Heart left ventricle (tissue), 16 donors: ENCODE measurements around the gene UVRAG. TPM values are rescaled to one million over a fixed set of nuclear protein-coding genes. Genes with fewer than 3 reads are reported as not detected.

Source experiments
- ATAC-seq, 4 donors: fragments of 200-7000 bp; cut with Tn5 transposase; one replicate each; pipeline ENCODE4 v1.9.1; 2020 to 2022; ENCODE audit warnings: moderate library complexity in 4 of 4, mild to moderate bottlenecking in 3 of 4, moderate number of reproducible peaks in 1 of 4
- DNase-seq, 5 donors: peaks; one replicate each; pipeline ENCODE4 v3.0.0-alpha.2; 2020
- H3K27ac ChIP-seq, 12 donors: fragments of 200-600 bp; sonication (generic) in 4 of 12; one replicate each; pipeline versions ENCODE4 v1.5.0 to v1.8.0; 2016 to 2022; ENCODE audit warnings: mild to moderate bottlenecking in 2 of 12
- H3K27me3 ChIP-seq, 9 donors: fragments of 200-600 bp; sonication (generic) in 2 of 9; one replicate each; pipeline versions ENCODE4 v1.5.1 to v1.8.0; 2016 to 2022; ENCODE audit warnings: mild to moderate bottlenecking in 3 of 9
- H3K36me3 ChIP-seq, 9 donors: fragments of 200-600 bp; sonication (generic) in 2 of 9; one replicate each; pipeline versions ENCODE4 v1.5.0 to v1.8.0; 2018 to 2022; ENCODE audit warnings: mild to moderate bottlenecking in 2 of 9
- H3K4me1 ChIP-seq, 12 donors: fragments of 200-600 bp; sonication (generic) in 4 of 12; one replicate each; pipeline versions ENCODE4 v1.5.0 to v1.8.0; 2016 to 2022; ENCODE audit warnings: mild to moderate bottlenecking in 3 of 12
- H3K4me3 ChIP-seq, 12 donors: fragments of 200-600 bp; sonication (generic) in 4 of 12; one replicate each; pipeline versions ENCODE4 v1.5.0 to v1.8.0; 2017 to 2022; ENCODE audit warnings: mild to moderate bottlenecking in 9 of 12, moderate library complexity in 4 of 12
- H3K9me3 ChIP-seq, 12 donors: fragments of 200-600 bp; sonication (generic) in 4 of 12; one replicate each; pipeline versions ENCODE4 v1.5.0 to v1.8.0; 2016 to 2022; ENCODE audit warnings: mild to moderate bottlenecking in 1 of 12
- POLR2A ChIP-seq, 2 donors: fragments of 450-650 bp; IDR thresholded peaks; one replicate each; pipeline ENCODE4 v1.6.1; 2017; ENCODE audit warnings: antibody characterized with exemption in 2 of 2, mild to moderate bottlenecking in 2 of 2, moderate library complexity in 2 of 2
- WGBS, 4 donors: extraction: QIAGEN DNeasy Blood & Tissue Kit in 2 of 4; methylation state at CpG; one replicate each; pipeline versions ENCODE4 v1.1.5 to v1.1.7; 2013 to 2018; 5-methylcytosine and 5-hydroxymethylcytosine counted together
- intact Hi-C, 10 donors: fragments of 100-400 bp; cut with DNase I; formaldehyde crosslinking; loops; one replicate each; pipeline versions ENCODE4 v1.11.1 to v1.14.2; 2022
- polyA plus RNA-seq, 2 donors: library from polyadenylated mRNA; stranded (reverse); fragments of 200-250 nt; gene quantifications; one replicate each; pipeline ENCODE4 v1.2.3, GENCODE V29; 2013
- total RNA-seq, 9 donors: library from RNA; depleted of rRNA in 2 of 9; stranded (reverse); fragments of >200 nt in 2 of 9; fragmentation: NEBNext Ultra II Directional in 3 of 9; extraction: Animal tissue kit (Norgen Biotek cat#: 25700) in 3 of 9; gene quantifications; one replicate each; pipeline versions ENCODE4 v1.1.0 to v1.2.4, GENCODE V29; 2016 to 2023
- TF ChIP-seq, protein P1 (sequence below), 12 donors: fragments of 200-600 bp; sonication (generic) in 4 of 12; IDR thresholded peaks; one replicate each; pipeline versions ENCODE4 v1.5.0 to v1.8.0; 2018 to 2022; ENCODE audit warnings: antibody characterized with exemption in 12 of 12, mild to moderate bottlenecking in 5 of 12
- donor health status: ischemic (EF 13 %, LVEDD 7.1; RV severe dilation, severe dysfunction).
- donor health status: healthy with polysubstance abuse.
- donor health status: DM: no; HTN: yes; CAD: no.
- donor health status: DM: no; HTN: no; CAD: no.
- donor health status: ischemic (EF 25% LVEDD 6.9; RV normal size, moderate dysfunction).
- donor health status: ischemic (EF 25% LVEDD 5.7; RV mildly dilated, moderate dysfunction).
- donor health status: healthy.
- donor health status: DM: yes; HTN: yes; CAD: no.
- donor health status: ischemic (EF 35%, LVEDD 5.7; RV mildly dilated, moderate dysfunction).
- donor health status: nonischemic (EF 11% LVEDD 7.7; RV severe dilation, severe dysfunction).
- donor health status: DM: yes; HTN: yes; CAD: no.
- donor health status: PGD.
- donor health status: ischemic (EF 29% LVEDD 5.4; RV normal size, mild dysfunction).
- donor health status: nonischemic (EF 23%, LVEDD 6.1; RV moderate dilation, normal function).

Gene UVRAG
- total and polyA plus RNA-seq, 11 donors, result 4.5 to 22.6 (median 15.0) TPM

DNA sequence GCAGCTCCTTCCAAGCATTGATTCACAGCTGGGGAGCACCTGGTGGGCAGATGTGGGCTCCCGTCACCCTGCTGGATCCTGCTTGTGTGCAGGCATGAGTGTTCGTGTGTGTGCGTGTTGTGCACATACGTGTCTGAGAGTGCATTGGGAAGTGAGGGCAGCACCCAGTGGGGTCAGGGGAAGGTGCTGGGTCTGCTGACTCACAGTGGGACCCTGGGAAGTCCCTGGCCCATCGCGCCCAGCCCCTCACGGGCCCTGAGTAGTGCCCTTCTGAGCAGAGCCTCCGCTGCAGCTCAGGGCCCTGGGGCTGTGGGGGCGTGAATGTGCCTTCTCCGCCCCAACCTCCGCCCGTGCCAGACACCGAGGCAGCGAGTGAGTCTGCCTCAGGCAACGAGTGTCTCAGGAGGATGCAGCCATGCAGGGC is 354.5 kb downstream of the UVRAG start:
- intact Hi-C loops, result no loop called here
- Histone ChIP-seq H3K27me3 (no peaks in the 10 kb centered on the region), H3K36me3 (no peaks in the 10 kb centered on the region), H3K4me1 (peaks cover 0 to 6% (median 0%) of the 10 kb centered on the region in 12 donors), H3K27ac (no peak overlapping the region), H3K9me3 (no peaks in the 10 kb centered on the region), H3K4me3 (no peak overlapping the region)
- no peak for TF ChIP-seq POLR2A (IDR thresholded peaks at IDR 0.05)
- TF ChIP-seq, protein P1, sequence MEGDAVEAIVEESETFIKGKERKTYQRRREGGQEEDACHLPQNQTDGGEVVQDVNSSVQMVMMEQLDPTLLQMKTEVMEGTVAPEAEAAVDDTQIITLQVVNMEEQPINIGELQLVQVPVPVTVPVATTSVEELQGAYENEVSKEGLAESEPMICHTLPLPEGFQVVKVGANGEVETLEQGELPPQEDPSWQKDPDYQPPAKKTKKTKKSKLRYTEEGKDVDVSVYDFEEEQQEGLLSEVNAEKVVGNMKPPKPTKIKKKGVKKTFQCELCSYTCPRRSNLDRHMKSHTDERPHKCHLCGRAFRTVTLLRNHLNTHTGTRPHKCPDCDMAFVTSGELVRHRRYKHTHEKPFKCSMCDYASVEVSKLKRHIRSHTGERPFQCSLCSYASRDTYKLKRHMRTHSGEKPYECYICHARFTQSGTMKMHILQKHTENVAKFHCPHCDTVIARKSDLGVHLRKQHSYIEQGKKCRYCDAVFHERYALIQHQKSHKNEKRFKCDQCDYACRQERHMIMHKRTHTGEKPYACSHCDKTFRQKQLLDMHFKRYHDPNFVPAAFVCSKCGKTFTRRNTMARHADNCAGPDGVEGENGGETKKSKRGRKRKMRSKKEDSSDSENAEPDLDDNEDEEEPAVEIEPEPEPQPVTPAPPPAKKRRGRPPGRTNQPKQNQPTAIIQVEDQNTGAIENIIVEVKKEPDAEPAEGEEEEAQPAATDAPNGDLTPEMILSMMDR (IDR thresholded peaks at IDR 0.05), result no peak
- ATAC-seq, result no peak
- peak in 1 of 5 donors; percentile 46 for DNase-seq
- 86 to 95% (median 88%) methylated on average over 13 to 15 of the region's 15 CpGs for WGBS, 4 donors

DNA sequence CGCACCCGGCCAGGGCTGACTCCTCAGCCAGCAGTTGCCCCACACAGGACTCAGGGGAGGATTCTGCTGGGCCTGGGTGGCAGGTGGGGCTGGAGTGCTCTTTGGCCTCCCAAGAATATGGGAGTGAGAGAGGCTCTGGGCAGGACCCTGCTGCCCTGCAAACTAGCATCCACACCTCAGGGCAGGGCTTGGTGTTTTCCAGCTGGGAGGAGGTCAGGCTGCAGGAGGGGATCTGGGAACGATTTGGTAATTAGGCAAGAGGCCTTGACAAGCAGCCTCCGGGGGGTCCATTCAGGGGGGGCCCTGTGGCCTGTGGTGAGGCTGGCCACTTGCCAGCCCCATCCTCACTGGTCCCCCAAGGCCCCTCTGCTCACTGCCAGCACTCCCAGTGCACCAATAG is 355.5 kb downstream of the UVRAG start:
- ATAC-seq (no peak), DNase-seq (no peak)
- peaks cover 0 to 6% (median 0%) of the 10 kb centered on the region in 12 donors for H3K4me1 ChIP-seq
- no peak overlapping the region for H3K4me3 ChIP-seq
- no peaks in the 10 kb centered on the region for H3K36me3 ChIP-seq
- no peaks in the 10 kb centered on the region for H3K9me3 ChIP-seq
- intact Hi-C loops, result no loop called here
- no peak for TF ChIP-seq POLR2A (IDR thresholded peaks at IDR 0.05)
- TF ChIP-seq, protein P1 (IDR thresholded peaks at IDR 0.05), result no peak
- no peak overlapping the region for H3K27ac ChIP-seq
- no peaks in the 10 kb centered on the region for H3K27me3 ChIP-seq
- WGBS, 4 donors, result 68 to 79% (median 74%) methylated on average over 4 of the region's 4 CpGs

DNA sequence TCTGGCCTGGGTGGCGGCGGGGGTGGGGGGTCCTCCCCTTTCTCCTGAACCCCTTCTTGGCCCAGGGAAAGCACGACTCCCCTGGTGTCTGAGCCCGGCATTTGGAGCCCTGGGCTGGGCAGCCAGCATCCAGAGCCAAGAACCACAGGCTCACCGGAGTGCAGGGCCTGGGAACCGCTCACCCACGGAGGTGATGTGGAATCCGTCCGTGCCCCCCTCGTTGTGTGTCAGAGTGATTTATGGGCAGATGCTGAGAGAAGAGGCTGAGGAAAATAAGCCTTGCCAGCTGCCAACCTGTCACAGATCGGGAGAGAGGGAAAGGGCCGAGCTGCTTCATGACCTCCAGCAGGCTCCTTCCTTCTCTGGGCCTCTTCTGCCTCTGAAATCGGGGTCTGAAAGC is 357.6 kb downstream of the UVRAG start:
- no peak overlapping the region for H3K4me3 ChIP-seq
- no peaks in the 10 kb centered on the region for H3K9me3 ChIP-seq
- DNase-seq (no peak), ATAC-seq (no peak)
- no peak overlapping the region for H3K27ac ChIP-seq
- 77 to 90% (median 85%) methylated on average over 13 of the region's 13 CpGs for WGBS, 4 donors
- peaks cover 0 to 2% (median 0%) of the 10 kb centered on the region in 12 donors for H3K4me1 ChIP-seq
- no peaks in the 10 kb centered on the region for H3K36me3 ChIP-seq
- no peak for TF ChIP-seq POLR2A (IDR thresholded peaks at IDR 0.05)
- TF ChIP-seq, protein P1 (IDR thresholded peaks at IDR 0.05), result no peak
- no peaks in the 10 kb centered on the region for H3K27me3 ChIP-seq
- intact Hi-C loops, result no loop called here

DNA sequence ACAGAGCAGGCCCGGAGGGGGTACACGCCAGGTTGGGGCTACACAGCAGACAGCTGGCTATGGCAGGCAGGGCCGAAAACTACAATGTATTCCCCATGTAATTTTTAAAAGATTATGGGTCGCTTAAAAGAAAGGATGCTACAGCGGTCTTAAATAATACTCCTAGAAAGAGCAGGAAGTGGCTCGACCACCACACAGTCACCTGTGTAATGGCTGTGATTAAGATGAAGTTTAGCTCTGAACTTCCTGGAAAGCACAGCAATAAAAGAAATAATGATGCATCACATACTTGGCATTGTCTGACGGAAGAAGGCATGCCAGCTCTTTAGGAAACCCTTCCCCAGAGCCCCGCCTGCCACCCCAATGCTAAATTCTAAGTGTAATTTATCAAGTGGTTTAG is 358.7 kb downstream of the UVRAG start:
- Histone ChIP-seq H3K4me3 (no peak overlapping the region), H3K36me3 (no peaks in the 10 kb centered on the region), H3K27me3 (no peaks in the 10 kb centered on the region), H3K9me3 (no peaks in the 10 kb centered on the region), H3K27ac (no peak overlapping the region), H3K4me1 (no peaks in the 10 kb centered on the region)
- intact Hi-C loops, result no loop called here
- ATAC-seq (no peak), DNase-seq (no peak)
- TF ChIP-seq, protein P1 (IDR thresholded peaks at IDR 0.05), result no peak
- TF ChIP-seq POLR2A (IDR thresholded peaks at IDR 0.05), result no peak
- 88 to 91% (median 90%) methylated on average over 8 of the region's 8 CpGs for WGBS, 4 donors
